ENCODE data around the gene CTF1. TPM values are rescaled to one million over a fixed set of nuclear protein-coding genes. Genes with fewer than 3 reads are reported as not detected.
"Not testable (repeated sequence)": the region's sequence is repeated elsewhere in the genome, so short reads cannot be mapped to it uniquely, and the experiment has no call there.

Gene CTF1
- total RNA-seq, 1 donor from 2014 or later = 0.59 TPM

DNA sequence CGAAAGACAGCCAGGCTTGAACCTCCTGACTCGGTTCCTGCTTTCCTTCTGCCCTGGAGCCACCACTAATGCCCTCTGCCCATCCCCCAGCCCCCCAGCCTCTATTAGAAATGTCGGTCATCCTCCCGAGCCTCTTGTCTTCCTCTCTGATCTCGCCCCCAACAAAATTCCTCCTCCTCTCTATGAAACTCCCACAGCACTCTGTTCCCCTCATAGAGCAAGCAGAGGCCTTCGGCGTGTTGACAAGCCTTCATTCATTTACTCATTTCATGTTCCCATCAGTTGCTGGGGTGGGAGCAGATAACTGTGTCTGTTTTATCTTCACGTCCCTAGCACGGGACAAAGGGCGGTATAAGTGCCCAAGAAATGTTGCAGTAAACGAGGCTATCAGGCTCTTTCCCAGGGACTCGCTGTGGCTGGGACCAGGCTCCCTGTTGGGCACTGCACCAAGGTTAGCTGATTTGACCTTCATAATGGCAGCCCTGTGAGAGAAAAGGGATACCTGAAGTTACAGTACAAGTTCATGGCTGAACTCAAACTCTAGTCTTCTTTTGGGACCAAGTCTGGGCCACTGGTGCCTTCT is 34.7 kb downstream of the CTF1 start:
- DNase-seq = no peak

DNA sequence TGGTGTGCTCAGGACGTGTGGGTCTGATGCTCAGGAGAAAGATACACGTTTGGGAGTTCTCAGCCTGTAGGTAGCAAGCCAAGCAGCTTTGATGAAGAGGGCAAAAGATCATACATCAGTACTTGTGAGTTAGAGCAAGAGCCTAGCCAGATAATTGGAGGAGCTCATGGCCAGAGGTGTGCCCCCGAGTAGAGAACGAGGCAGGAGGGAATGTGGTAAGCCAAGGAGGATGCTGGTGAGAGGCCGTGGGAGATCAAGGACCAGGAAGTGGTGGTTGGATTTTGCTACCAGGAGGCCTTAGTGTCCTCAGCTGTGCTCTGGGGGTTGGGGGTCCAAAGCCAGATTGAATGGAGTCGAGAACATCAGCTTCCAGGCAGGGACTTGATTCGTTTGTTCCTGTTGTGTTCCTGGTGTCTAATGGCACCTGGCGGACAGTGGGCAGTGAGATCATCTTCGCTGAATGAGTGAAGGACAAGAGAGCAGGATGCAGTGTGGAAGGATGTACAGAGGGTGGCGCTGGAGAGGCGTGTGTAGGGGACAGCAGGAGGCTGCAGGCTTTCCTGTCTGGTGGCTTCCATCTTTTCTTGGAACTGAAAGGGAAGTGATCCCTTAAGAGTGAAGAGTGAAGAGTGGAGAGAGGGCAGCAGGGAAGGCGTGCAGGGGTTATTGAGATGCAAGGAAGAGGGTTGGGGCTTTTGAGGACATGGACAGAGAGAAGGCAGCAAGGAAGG is 38.6 kb downstream of the CTF1 start:
- no peak for DNase-seq

DNA sequence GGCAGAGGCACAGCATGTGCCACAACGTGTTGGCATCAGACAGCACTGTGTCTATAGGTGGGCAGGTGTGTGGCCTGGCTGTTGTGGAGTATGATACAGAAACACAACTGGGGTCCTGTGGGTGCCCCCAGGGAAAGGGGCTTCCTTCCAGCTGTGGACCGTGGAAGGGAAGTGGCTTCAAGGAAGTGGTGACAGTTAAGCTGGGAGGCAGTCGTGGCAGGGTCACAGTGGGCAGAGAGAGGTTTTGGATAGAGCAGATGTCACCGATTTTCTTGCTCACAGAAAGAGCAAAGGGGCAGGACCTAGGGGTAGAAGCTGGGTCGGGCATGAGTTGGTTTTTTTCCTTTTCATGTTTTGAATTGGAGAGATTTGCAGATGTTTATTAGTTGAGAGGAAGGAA is 41.3 kb downstream of the CTF1 start:
- DNase-seq = no peak

DNA sequence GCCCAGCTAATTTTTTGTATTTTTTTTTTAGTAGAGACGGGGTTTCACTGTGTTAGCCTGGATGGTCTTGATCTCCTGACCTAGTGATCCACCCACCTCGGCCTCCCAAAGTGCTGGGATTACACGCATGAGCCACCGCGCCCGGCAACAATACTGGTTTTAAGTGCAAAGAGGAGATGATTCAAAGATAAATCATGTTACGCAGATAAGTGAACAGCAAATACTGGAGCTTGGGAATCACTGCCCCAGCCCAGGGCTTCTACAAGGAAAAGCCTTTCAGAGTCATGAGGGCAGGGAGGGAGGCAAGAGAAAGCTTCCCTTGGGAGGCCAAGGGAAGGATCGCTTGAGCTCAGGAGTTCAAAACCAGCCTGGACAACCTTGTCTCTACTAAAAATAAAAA is 43.2 kb downstream of the CTF1 start:
- DNase-seq = not testable (repeated sequence)

DNA sequence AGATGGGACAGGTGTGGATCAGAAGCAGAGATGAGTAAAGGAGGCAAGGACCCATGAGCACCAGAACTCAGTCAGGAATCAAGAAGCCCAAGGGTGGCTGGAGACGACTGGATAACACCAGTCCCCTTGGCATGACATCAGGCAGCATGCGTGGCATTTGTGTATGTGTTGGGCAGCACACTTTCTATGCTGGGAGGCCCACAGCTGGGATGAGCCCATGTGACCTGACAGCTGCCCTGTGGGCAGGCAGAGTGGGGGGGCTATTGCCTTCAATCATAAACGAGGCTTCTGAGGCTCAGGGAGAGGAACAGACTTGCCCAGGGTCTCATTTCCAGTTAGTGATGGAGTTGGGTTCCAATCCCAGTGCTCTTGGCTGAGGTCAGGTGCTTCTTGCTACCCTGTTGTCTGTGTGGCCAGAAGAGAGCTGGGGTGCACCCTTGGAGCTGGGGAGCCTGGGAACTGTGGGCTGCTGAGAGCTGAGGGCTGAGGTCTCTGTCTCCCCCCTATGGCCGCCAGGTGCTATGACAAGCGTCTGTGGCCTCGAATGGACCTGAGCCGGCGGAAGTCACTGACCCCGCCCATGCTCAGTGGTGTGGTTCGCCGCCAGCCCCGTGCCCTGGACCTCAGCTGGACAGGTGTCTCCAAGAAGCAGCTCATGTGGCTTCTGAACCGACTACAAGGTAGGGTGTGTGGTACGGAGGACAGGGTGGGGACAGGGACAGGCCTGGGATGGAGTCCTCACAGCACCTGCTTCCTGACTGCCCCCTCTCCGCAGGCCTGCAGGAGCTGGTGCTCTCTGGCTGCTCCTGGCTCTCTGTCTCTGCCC is 45.4 kb downstream of the CTF1 start:
- DNase-seq = no peak

DNA sequence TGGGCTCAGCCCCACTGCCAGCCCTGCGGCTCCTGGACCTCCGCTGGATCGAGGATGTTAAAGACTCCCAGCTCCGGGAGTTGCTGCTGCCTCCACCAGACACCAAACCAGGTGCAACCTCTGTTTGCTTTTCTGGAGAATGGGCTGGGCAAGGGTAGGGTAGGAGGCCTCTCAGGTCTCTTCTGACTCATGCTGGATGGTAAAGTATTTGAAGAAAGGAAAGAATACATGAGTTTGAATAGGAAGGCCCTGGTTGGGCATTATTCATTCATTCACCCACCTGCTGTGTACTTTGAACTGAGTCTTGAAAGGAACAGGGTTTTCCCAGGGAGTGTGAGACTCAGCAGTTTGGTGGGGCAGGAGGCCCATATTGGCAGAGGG is 46.0 kb downstream of the CTF1 start:
- no peak for DNase-seq

DNA sequence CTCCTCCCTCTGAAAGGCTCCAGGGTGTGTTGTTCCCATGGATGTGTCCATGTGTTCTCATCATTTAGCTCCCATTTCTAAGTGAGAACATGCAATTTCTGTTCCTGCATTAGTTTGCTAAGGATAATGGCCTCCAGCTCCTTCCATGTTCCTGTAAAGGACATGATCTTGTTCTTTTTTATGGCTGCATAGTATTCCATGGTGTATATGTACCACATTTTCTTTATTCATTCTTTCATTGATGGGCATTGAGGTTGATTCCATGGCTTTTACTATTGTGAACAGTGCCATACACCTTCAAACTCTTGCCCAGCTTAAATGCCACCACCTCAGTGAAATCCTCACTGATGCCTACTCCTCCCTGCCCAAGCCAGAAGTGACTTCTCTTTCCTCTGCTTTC is 47.9 kb downstream of the CTF1 start:
- DNase-seq = no peak

DNA sequence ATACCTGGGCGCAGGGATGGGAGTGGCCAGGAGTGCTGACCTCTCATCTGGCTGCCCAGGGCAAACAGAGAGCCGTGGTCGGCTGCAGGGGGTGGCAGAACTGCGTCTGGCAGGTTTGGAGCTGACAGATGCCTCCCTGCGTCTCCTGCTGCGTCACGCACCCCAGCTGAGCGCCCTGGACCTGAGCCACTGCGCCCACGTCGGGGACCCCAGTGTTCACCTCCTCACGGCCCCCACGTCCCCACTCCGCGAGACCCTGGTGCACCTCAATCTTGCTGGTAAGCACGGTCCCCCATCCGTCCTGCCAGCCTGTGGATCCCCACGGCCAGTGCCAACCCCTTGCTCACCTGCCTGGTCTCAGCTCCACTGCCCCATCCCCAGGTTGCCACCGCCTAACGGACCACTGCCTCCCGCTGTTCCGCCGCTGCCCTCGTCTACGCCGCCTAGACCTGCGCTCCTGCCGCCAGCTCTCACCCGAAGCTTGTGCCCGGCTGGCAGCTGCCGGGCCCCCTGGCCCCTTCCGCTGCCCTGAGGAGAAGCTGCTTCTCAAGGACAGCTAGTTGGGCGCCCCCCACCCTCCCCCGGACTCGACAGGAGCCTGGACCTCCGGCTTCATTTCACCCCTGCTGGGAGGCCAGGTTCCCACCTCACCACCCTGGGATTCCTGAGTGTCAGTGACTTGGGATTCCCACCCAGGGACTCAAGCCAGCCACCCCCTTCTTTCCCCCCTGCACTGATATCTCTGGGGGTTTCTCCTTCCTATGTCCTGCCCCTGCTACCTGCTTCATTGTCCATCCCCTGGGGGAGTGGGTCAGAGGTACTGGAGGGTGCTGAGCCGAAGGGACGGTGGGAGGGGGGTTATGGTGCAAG is 50.5 kb downstream of the CTF1 start:
- no peak for DNase-seq

DNA sequence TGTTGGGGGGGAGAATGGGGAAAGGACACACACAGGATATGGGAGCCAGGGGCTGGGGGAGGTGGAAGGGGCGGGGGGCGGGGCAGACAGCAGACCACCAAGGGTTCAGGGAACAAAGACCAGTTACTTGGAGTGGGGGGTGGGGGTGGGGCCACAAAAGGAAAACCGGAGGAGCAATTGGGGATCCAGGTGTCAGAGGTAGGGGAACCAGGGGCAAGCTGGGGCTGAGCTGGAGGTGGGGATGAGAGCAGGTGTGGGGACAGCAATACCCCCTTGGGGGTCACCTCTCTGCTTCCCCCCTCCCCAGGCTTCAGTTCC is 51.1 kb downstream of the CTF1 start:
- DNase-seq = no peak

DNA sequence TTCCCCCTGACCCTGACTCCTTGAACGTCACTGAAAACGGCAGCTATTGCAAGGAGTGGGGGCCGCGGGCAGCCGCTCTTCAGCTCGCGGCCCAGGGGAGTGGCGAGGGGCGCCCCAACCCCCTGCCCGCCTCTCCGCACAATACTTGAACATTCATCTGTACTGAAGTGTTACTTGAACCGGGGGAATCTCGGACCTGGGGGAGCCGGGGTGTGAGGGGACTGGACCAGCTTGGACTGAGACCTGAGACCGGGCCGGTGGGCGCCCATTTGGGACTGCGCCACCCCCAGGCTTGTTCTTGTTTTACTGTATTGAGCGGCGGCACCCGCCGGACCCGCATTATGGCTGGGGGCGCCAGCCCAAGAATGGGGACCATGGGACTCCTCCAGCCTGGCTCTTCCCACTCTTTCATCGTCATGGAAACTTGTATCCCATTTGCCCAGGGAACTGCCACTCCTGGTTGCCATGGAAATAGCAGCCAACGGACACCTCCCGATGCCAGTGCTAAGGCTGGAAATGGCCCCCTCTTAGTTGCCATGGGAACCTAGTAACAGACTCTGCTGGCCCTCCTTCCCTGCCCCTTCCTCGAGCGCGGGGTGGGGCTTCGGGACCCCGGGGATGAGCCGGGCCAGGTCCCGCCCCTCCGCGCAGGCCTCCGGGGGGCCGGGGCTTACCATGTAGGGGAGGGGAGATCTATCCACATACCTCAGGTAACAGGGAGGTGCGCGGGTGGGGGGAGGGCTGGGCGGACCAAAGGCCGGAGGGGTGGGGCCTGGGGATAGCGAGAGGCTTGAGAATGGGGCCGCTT is 51.6 kb downstream of the CTF1 start:
- peak; percentile 96 for DNase-seq

DNA sequence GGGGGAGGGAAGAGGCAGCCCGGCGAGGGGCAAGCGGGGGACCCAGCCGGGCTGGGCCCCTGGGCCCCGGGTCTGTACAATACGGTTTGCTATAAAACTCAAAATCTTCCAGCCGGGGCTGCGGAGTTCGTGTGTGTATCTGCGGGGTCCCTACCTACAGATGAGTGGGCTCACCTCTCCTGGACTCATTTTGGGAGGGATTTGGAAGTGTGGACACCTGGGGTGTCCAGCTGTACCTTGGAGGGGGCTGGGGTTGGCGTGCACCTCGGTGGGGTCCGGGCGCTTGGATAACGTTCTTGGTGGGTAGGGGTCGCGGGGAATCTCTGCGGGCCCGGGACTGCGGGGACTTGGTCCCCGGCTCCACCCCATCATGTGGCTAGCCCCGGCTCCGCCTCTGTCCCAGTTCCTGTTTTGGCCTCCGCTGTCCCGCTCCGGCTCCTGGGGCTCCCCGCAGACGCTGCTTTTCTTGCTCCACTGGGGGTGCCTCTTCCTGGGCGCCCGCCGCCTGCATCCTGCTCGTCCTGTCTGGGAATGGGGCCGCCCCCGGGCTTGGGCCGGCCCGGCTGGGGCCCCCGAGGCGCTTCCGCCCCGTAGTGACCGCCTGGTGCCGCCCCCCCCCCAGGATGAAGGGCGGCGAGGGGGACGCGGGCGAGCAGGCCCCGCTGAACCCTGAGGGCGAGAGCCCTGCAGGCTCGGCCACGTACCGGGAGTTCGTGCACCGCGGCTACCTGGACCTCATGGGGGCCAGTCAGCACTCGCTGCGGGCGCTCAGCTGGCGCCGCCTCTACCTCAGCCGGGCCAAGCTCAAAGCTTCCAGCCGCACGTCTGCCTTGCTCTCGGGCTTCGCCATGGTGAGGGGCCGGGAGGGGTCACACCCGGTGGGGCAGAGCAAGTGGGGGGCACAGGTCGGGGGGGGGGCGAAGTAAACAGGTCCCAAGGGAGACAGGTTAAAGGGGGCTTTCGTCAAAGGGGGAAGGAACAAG is 52.5 kb downstream of the CTF1 start, which contains the start of gene ORAI3:
TSS of gene ORAI3 (plus strand) at position 402 of the 983 bp plus-strand sequence. CDS start at position 624, 222 bp downstream.
- DNase-seq = peak; percentile 45

DNA sequence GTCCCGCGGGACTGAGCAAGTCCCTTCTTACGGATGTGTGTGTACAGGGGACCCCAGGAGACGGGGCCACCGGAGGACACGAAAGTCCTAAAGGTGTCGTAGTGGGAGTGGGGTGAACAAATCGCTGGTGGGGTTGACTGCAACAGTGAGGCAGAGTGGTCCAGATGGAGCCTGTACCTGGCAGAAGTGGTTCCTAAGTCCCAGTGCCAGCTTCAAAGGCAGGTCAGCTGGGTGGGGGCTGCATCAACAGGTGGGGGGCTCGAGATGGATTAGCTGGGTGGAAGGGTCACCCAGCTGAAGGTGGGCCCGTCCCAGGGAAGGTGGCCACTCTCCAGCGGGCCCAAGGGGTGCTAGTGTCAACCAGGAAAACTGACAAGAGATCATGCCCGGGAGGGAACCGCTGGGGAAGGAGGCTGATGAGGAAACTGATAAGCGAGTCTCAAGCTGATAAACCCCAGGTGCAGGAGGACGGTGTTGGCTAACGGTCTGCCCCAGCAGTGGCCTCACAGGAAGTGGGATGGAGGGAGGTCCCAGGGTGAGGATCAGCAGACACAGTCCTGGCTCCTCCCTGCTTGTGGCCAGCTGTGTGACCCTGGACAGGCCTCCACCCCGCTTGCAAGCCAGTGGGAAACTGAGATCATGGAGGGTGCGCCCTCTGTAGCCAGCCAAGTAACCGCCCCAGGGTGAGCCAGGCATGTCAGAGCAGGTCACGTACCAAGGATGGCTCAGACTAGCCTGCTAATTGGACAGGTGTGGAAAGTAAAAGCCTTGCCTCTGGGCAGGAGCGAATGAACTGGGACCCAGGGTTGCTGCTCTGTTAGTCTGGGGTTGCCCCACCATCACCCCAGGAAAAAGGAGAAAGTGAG is 53.5 kb downstream of the CTF1 start:
- DNase-seq = peak; percentile 60

DNA sequence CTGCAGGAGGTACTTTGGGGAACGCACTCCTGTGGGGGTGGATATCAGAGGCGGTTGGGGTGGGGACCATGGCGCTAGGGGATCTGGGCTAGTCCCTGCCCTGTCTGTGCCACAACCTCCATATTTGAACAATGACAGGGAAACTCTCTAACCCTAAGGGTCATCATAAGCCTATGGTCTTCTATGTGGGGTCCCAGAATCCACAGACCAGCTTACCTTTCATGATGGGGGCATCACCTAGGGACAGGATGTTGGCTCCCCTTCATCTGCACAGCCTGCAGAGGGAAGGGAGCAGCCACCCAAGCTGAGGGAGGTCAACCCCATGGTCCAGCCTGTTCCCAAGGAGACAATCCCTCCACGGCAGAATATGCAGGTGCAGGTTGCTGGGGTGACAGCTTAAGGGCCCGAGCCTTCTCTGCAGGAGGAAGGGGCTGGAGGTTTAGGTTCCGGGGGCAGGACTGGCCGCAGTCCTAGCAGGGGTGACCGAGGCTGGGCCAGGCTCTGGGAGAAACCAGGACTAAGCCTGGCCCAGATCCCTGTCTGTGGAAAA is 54.2 kb downstream of the CTF1 start:
- DNase-seq = no peak

DNA sequence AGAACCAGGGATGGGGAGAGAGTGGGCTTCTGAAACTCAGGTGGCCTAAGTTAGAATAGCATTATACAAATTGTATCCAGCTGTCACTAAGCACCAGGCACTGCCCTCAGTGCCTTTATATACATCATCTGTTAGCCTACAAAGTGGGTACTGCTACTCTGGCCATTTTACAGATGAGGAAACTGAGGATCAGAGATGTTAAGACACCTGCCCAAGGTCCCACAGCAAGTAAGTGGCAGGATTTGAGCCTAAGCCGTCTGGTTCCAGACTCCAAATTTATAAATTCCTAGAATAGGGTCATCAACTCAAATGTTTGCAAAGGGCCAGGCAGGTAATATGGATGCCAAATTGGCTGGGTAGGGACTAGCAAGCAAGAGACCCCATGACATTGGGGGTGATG is 54.8 kb downstream of the CTF1 start:
- DNase-seq = no peak

DNA sequence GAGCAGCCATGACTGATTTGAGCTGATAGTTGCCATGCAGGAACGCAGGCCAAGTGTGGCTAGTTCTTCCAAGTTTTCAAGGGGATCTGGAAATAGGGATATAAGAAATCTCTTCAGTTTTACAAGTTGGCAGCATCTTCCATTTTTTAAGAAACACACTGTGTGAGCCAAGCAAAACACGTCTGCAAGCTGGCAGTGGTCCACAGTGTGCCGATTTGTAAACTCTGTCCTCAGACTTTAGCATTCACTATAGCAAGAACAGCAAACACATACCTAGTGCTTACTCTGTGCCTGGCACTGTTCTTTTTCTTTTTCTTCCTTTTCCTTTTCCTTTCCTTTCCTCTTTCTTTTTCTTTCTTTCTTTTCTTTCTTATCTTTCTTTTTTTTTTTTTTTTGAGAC is 55.3 kb downstream of the CTF1 start:
- peak; percentile 38 for DNase-seq

DNA sequence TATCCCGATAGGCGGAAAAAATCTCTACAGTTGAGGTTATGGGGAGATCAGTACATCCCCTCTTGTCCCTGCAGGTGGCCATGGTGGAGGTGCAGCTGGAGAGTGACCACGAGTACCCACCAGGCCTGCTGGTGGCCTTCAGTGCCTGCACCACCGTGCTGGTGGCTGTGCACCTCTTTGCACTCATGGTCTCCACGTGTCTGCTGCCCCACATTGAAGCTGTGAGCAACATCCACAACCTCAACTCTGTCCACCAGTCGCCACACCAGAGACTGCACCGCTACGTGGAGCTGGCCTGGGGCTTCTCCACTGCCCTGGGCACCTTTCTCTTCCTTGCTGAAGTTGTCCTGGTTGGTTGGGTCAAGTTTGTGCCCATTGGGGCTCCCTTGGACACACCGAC is 56.7 kb downstream of the CTF1 start:
- no peak for DNase-seq

Data from skin of body (tissue), 2 donors.